ENCODE data around the gene DIP2B.

DNA sequence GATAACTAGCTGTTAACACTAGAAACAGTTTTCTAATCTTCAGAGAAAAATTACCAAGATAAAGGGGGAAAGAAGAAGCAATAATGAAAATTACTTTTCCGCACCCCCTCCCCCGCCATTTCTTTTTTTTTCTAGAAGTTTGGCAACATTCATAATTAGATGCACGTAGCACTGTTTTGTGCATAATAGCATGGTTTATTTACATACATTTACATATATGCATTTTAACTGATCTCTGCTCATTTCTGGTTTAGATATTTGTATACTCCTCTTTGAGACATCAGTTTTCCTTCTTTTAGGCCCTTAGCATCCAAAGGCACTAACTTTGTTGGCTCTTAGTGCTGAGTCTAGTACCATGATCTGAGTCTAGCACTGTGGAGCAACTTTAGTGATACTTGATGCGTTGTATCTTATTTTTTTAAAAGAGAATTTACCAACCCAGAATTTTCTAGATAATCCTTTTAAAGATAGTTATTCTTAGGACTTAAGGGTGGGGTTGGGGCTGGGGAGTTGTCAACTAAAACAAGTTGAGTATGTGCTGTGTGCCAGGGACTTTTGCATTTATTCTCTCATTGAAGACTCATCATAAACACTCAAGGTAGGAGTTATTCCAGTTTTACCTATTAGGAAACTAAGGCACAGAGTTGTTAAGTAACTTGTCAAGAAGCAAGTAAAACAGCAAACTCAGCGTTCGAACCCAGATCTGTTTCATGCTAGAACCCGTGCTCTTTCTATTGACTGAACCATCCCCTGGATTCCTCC, 110.5 kb downstream of the DIP2B start:
- TF ChIP-seq, protein P1, sequence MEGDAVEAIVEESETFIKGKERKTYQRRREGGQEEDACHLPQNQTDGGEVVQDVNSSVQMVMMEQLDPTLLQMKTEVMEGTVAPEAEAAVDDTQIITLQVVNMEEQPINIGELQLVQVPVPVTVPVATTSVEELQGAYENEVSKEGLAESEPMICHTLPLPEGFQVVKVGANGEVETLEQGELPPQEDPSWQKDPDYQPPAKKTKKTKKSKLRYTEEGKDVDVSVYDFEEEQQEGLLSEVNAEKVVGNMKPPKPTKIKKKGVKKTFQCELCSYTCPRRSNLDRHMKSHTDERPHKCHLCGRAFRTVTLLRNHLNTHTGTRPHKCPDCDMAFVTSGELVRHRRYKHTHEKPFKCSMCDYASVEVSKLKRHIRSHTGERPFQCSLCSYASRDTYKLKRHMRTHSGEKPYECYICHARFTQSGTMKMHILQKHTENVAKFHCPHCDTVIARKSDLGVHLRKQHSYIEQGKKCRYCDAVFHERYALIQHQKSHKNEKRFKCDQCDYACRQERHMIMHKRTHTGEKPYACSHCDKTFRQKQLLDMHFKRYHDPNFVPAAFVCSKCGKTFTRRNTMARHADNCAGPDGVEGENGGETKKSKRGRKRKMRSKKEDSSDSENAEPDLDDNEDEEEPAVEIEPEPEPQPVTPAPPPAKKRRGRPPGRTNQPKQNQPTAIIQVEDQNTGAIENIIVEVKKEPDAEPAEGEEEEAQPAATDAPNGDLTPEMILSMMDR (IDR thresholded peaks at IDR 0.05 in 8 of 11, conservative IDR thresholded peaks at IDR 0.05 in 3 of 11) = no peak
- TF ChIP-seq POLR2AphosphoS5 (IDR thresholded peaks at IDR 0.05) = no peak
- no peak for TF ChIP-seq POLR2A (IDR thresholded peaks at IDR 0.05)

Data from spleen (tissue), 7 donors.